Suppressor macrophage (primary cell): ENCODE results near the gene FAM76A.
"Not testable (repeated sequence)": the region's sequence is repeated elsewhere in the genome, so short reads cannot be mapped to it uniquely, and the experiment has no call there.

ENCODE experiments used
- DNase-seq, 4 experiments: peaks; one replicate each; pipeline ENCODE4 v3.0.0-alpha.2; 2020 to 2022

The FAM76A gene

GRCh38 chr1:27724961-27725373 lies 794 bp upstream of the FAM76A start:
- DNase-seq = peak in 1 of 4 experiments; percentile 3

GRCh38 chr1:27726173-27727044 lies 648 bp downstream of the FAM76A start:
- DNase-seq = peak; percentile 43 to 80 (median 65)

- peak; percentile 29 to 77 (median 50) for DNase-seq
Observed at GRCh38 chr1:27727126-27727525, 1.4 kb downstream of the FAM76A start.

GRCh38 chr1:27736252-27736651 lies 10.5 kb downstream of the FAM76A start:
- no peak for DNase-seq

DNA sequence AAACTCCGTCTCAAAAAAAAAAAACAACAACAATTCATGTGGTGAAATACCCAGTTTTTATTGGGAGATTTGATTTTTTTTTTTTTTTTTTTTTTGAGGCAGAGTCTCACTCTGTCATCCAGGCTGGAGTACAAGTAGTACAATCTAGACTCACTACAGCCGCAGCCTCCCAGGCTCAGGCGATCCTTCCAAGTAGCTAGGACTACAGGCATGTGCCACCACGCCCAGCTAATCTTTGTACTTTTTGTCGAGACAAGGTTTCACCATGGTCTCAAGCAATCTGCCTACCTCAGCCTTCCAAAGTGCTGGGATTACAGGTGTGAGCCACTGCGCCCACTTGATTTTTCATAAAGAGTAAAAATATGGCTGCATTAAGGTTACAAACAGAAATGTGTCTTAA lies 15.4 kb downstream of the FAM76A start:
- DNase-seq = no peak

DNA sequence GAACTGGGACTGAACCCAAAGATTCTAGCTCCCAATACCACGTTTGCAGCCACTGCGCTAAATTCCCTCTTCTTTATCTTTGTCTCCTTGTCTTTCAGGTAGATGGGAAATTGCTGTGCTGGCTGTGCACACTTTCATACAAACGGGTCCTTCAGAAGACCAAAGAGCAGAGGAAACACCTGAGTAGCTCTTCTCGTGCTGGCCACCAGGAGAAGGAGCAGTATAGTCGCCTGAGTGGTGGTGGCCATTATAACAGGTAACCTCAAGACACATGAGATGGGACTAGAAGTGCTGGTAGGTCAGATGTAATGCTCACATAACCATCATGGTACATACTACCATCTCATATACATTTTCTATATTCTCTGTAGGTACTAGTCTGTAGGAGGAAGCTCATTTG lies 18.8 kb downstream of the FAM76A start:
- no peak for DNase-seq

DNA sequence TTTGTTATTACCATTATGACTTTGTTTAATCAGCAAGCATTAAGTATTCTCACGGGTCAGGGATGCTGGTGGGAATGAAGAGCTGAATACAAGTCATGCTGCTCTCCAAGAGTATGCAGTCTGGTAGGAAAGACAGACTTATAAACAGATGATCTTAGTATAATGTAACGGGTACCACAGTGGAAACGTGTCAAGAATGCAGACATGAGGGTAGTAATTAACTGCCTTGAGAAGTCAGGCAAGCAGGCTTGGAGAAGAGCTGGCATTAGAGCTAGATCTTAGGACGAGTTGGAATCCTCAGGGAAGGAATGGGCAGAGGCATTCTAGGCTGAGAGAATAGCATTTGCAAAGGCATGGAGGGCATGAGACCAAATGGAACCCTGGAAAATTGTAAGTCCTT lies 19.7 kb downstream of the FAM76A start:
- DNase-seq = no peak

- no peak for DNase-seq
Observed at GRCh38 chr1:27752360-27752759, 26.6 kb downstream of the FAM76A start.

DNA sequence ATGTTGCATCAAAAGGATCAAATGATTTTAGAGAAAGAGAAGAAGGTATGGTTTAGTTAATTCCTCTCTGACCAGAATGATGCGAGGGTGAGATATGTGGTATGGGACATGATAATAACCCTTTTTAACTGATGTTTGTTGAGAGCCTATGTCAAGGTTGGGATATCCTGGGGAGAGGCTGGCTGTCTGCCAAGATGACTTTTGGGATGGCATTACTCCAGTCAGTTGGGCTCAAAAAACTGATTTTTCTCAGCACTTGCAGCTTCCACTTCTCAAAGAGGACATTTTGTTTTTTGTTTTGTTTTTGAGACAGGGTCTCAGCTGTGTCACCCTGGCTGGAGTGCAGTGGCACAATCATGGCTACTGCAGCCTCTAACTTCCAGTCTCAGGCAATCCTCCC lies 29.5 kb downstream of the FAM76A start:
- DNase-seq = no peak

DNA sequence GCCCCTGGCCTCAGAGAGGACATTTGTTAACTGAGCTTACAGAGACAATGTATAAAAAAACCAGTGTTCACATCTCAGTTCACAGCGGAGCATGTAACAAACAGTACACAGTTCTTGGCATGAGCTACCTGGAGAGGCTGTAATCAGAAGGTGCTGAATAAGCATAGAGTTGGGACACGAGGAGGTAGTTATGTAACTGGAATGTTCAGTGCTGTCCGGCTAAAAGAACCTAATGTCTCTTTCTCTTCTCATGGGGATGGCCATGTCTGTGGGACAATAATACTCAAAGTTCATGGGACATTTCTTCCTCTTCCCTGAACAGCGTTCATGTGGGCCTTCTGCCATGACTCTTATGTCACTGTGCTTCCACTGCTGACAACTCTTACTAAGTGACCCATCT lies 30.1 kb downstream of the FAM76A start:
- no peak for DNase-seq

- no peak for DNase-seq
Observed at GRCh38 chr1:27759236-27759635, 33.5 kb downstream of the FAM76A start.

DNA sequence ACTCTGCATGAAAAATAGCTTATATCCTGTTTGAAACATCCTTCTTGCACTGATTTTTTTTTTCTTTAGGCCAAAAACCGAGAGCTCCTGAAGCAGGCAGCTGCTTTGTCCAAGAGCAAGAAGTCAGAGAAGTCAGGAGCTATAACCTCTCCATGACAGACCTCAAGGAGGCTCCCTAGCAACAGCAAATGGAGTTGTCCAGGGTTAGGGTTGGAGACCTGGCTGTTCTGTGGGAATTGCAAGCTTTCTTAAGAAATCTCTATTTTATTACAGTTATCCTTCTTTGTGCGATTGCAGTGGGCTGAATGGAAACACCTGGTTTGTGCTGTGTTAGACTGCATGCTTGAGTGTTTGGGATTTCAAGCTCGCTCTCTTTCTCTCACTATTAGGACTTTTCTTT lies 34.7 kb downstream of the FAM76A start:
- DNase-seq = no peak

- no peak for DNase-seq
Observed at GRCh38 chr1:27762033-27762432, 36.3 kb downstream of the FAM76A start.

DNA sequence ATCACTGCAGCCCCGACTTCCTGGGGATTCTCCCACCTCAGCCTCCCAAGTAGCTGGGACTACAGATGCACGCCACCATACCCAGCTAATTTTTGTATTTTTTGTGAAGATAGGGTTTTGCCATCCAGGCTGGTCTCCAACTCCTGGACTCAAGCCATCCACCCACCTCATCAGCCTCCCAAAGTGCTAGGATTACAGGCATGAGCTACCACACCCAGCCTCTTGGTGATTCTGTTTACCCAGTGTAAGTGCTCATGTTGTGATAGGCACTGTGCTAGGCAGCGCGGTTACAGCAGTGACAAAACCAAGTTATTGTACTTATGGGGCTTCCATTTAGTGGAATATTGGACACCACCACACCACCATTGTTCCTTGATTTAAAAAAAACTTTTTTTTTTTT lies 37.6 kb downstream of the FAM76A start:
- no peak for DNase-seq

DNA sequence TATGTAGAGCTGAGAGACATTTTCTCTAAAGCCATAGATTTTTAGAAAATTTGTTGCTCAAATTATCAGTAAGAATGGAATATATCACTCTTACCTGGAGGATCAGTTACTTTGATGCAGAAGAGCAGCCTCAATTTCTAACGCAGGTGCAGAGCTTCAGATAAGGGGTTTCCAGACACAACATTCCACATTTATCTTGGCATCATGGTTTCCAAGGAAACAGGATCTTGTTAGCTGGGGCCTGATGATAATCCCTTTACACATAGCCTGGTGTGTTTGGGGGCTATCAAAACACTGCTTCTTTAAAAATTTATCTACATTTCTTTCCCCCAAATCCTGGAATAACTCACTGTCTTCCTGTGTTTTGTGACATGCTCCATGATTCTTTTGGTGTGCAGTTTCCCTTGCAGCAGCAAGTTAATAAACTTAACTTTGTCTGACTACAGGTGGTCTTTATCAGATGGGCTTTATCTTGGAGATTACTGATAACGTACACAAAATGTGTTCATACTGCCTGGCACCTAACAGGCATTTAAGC lies 44.6 kb downstream of the FAM76A start:
- DNase-seq = no peak

- peak; percentile 19 to 36 (median 32) for DNase-seq
Observed at GRCh38 chr1:27772036-27772931, 46.5 kb downstream of the FAM76A start.

- DNase-seq = peak; percentile 99 to 100 (median 99)
Observed at GRCh38 chr1:27772932-27773825, 47.4 kb downstream of the FAM76A start, which contains the start of gene STX12. STX12 (plus strand) TSS chr1:27773219; CDS start chr1:27773308, 89 bp downstream.

DNA sequence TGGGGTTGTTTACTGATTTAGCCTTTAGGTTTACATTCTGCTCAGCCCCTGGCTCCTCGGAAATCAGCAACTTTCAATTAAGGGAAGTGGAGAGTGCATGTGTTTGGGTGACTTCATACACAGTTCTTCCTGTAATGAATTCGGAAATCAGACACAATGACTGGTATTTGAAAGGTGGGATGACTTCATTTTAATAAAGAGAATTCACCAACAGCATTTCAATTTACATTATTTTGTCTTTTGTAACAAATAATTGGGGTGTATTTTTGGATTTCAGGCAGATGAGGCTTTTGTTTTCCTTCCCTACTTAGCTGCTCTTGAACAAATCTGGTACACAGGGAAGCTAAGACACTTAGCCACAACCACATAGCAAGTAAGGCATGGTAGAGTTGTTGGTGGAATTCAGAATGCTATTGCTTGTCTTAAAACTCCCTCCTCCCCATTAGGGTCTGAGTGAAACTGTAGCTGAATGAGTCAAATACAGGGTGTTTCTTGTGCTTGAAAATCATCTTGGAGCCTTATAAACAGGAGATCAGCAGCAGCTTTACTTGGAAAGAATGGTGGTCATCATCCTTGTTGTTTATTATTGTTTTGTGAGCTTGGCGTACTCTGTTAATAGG lies 48.2 kb downstream of the FAM76A start:
- peak; percentile 59 to 82 (median 75) for DNase-seq

GRCh38 chr1:27774654-27775053 lies 48.9 kb downstream of the FAM76A start:
- no peak for DNase-seq

DNA sequence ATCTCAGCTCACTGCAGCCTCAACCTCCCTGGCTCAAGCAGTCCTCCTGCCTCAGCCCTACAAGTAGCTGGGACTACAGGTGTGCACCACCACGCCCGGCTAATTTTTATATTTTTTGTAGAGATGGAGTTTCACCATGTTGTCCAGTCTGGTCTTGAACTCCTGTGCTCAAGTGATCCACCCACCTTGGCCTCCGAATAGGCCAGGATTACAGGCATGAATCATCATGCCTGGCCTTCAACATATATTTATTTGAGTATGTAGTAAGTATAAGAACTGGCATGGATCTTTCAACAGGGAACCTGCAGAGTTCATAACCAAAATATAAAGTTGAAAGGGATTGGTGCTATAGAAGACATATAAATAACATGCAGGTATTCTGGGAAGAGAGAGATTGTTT lies 49.6 kb downstream of the FAM76A start:
- peak in 1 of 4 experiments; percentile 11 for DNase-seq

DNA sequence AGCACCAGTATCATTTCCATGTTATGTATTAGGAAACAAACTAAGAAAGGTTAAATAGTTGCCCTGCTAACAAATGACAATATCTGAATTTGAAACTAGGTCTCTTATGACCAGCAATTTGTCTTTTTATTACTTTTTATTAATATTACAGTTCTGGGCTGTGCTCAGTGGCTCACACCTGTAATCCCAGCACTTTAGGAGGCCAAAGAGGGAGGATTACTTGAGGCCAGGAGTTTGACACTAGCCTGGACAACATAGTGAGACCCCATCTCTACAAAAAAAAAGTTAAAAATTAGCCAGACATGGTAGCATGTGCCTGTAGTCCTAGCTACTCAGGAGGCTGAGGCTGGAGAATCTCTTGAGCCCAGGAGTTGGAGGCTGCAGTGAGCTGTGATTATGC lies 50.5 kb downstream of the FAM76A start:
- not testable (repeated sequence) for DNase-seq

GRCh38 chr1:27778056-27778455 lies 52.3 kb downstream of the FAM76A start:
- no peak for DNase-seq
